H9 (cell line): Measurements from ENCODE around the gene TAOK2. TPM values are rescaled to one million over a fixed set of nuclear protein-coding genes. Genes with fewer than 3 reads are reported as not detected.

Source experiments
- DNase-seq: peaks from one replicate; pipeline ENCODE4 v3.0.0-alpha.2; 2017
- H2AFZ ChIP-seq: one replicate; pipeline ENCODE4 v1.6.1; 2013; ENCODE audit warnings: mild to moderate bottlenecking, low read length, control low read depth, moderate library complexity
- H2AK5ac ChIP-seq: 2 replicates; pipeline ENCODE4 v1.6.1; 2013; ENCODE audit warnings: low read length, control low read depth, mixed read lengths; ENCODE audit not compliant: insufficient read length
- H2BK120ac ChIP-seq: one replicate; pipeline ENCODE4 v1.6.1; 2013; ENCODE audit warnings: low read depth, mild to moderate bottlenecking, low read length, control low read depth, inconsistent platforms; ENCODE audit not compliant: poor library complexity, severe bottlenecking
- H2BK12ac ChIP-seq: 2 replicates; pipeline ENCODE4 v1.6.1; 2013; ENCODE audit warnings: low read length, control low read depth, mixed read lengths, low read depth; ENCODE audit not compliant: insufficient read length
- H2BK15ac ChIP-seq: 2 replicates; pipeline ENCODE4 v1.6.1; 2013; ENCODE audit warnings: low read depth, low read length, control low read depth
- H2BK20ac ChIP-seq: one replicate; pipeline ENCODE4 v1.6.1; 2013; ENCODE audit warnings: low read depth, mild to moderate bottlenecking, low read length, control low read depth, inconsistent platforms; ENCODE audit not compliant: poor library complexity, severe bottlenecking
- H2BK5ac ChIP-seq: 2 replicates; pipeline ENCODE4 v1.6.1; 2013; ENCODE audit warnings: low read length, control low read depth, mixed read lengths; ENCODE audit not compliant: insufficient read length
- H3K14ac ChIP-seq: 2 replicates; pipeline ENCODE4 v1.6.1; 2013; ENCODE audit warnings: low read length, control low read depth; ENCODE audit not compliant: insufficient read depth
- H3K18ac ChIP-seq: 2 replicates; pipeline ENCODE4 v1.6.1; 2013; ENCODE audit warnings: low read depth, mild to moderate bottlenecking, mixed read lengths, low read length, control low read depth; ENCODE audit not compliant: insufficient read length
- H3K23ac ChIP-seq: 2 replicates; pipeline ENCODE4 v1.6.1; 2013; ENCODE audit warnings: low read length, control low read depth, mixed read lengths, low read depth; ENCODE audit not compliant: insufficient read length
- H3K23me2 ChIP-seq: 2 replicates; pipeline ENCODE4 v1.6.1; 2013; ENCODE audit warnings: low read depth, mild to moderate bottlenecking, mixed read lengths, low read length, control low read depth; ENCODE audit not compliant: insufficient read length, poor library complexity, severe bottlenecking
- H3K27ac ChIP-seq: 2 replicates; pipeline ENCODE4 v1.5.1; 2013; ENCODE audit warnings: low read length, control low read depth, mixed read lengths, low read depth; ENCODE audit not compliant: insufficient read length
- H3K27me3 ChIP-seq: 2 replicates; pipeline ENCODE4 v1.6.1; 2013; ENCODE audit warnings: low read length, control low read depth, inconsistent platforms; ENCODE audit not compliant: insufficient read depth
- H3K4ac ChIP-seq: 2 replicates; pipeline ENCODE4 v1.6.1; 2013; ENCODE audit warnings: low read depth, mild to moderate bottlenecking, control low read depth, inconsistent platforms, low read length, moderate library complexity
- H3K4me1 ChIP-seq: 2 replicates; pipeline ENCODE4 v1.6.1; 2013; ENCODE audit warnings: low read length, control low read depth, inconsistent platforms; ENCODE audit not compliant: insufficient read depth
- H3K4me2 ChIP-seq: 2 replicates; pipeline ENCODE4 v1.6.1; 2013; ENCODE audit warnings: low read length, control low read depth, mixed read lengths; ENCODE audit not compliant: insufficient read length, insufficient read depth
- H3K56ac ChIP-seq: 2 replicates; pipeline ENCODE4 v1.6.1; 2013; ENCODE audit warnings: low read depth, mild to moderate bottlenecking, mixed read lengths, low read length, control low read depth; ENCODE audit not compliant: insufficient read length
- H3K79me1 ChIP-seq: 2 replicates; pipeline ENCODE4 v1.6.1; 2013; ENCODE audit warnings: low read depth, mild to moderate bottlenecking, moderate library complexity, low read length, control low read depth, inconsistent platforms; ENCODE audit not compliant: insufficient read depth, poor library complexity, severe bottlenecking
- H3K79me2 ChIP-seq: 2 replicates; pipeline ENCODE4 v1.6.1; 2013; ENCODE audit warnings: low read length, control low read depth, inconsistent platforms; ENCODE audit not compliant: insufficient read depth
- H3K9ac ChIP-seq: 2 replicates; pipeline ENCODE4 v1.6.1; 2013; ENCODE audit warnings: low read length, control low read depth, mixed read lengths; ENCODE audit not compliant: insufficient read length; ENCODE audit errors: extremely low read depth
- H3K9me3 ChIP-seq: one replicate; pipeline ENCODE4 v1.6.1; 2013; ENCODE audit warnings: low read depth, low read length, inconsistent platforms; ENCODE audit not compliant: control insufficient read depth
- H3T11ph ChIP-seq: one replicate; pipeline ENCODE4 v1.6.1; 2013; ENCODE audit warnings: mild to moderate bottlenecking, low read length, control low read depth, inconsistent platforms
- H4K20me1 ChIP-seq: one replicate; pipeline ENCODE4 v1.6.1; 2013; ENCODE audit not compliant: control insufficient read depth, insufficient read length, insufficient read depth
- H4K5ac ChIP-seq: 2 replicates; pipeline ENCODE4 v1.6.1; 2013; ENCODE audit warnings: low read depth, mild to moderate bottlenecking, mixed read lengths, low read length, control low read depth; ENCODE audit not compliant: insufficient read length
- H4K8ac ChIP-seq: replicated peaks from 2 replicates; pipeline ENCODE4 v1.6.1; 2013; ENCODE audit warnings: low read length, control low read depth, mixed read lengths, low read depth; ENCODE audit not compliant: insufficient read length
- H4K91ac ChIP-seq: 2 replicates; pipeline ENCODE4 v1.6.1; 2013; ENCODE audit warnings: low read depth, mild to moderate bottlenecking, moderate library complexity, mixed read lengths, low read length, control low read depth; ENCODE audit not compliant: insufficient read length
- H3K27ac Mint-ChIP-seq, 3 experiments: 2 replicates in 2 of 3; 3 replicates in 1 of 3; pipeline ENCODE4 v1.8.0; 2020 to 2021; ENCODE audit warnings: mixed read lengths in 3 of 3, mild to moderate bottlenecking in 1 of 3, moderate library complexity in 1 of 3
- H3K27me3 Mint-ChIP-seq: 2 replicates; pipeline ENCODE4 v1.8.0; 2021; ENCODE audit warnings: low read depth, mild to moderate bottlenecking, moderate library complexity, mixed read lengths
- H3K36me3 Mint-ChIP-seq, 3 experiments: 2 replicates in 2 of 3; 3 replicates in 1 of 3; pipeline ENCODE4 v1.8.0; 2020 to 2021; ENCODE audit warnings: low read depth in 3 of 3, mixed read lengths in 3 of 3; ENCODE audit not compliant: insufficient read depth in 1 of 3
- H3K4me1 Mint-ChIP-seq, 2 experiments: 2 replicates each; pipeline ENCODE4 v1.8.0; 2020; ENCODE audit warnings: mixed read lengths in 2 of 2
- H3K4me3 Mint-ChIP-seq, 2 experiments: 2 replicates in 1 of 2; 3 replicates in 1 of 2; pipeline ENCODE4 v1.8.0; 2020 to 2021; ENCODE audit warnings: mild to moderate bottlenecking in 2 of 2, mixed read lengths in 2 of 2, moderate library complexity in 1 of 2
- H3K9me3 Mint-ChIP-seq, 2 experiments: 2 replicates in 1 of 2; 3 replicates in 1 of 2; pipeline ENCODE4 v1.8.0; 2020; ENCODE audit warnings: mild to moderate bottlenecking in 2 of 2, mixed read lengths in 2 of 2, moderate library complexity in 1 of 2
- WGBS: extraction: QIAGEN DNeasy Blood & Tissue Kit; methylation state at CpG from one replicate; pipeline ENCODE4 v1.1.7; 2013; ENCODE audit warnings: missing lambda C conversion rate, low lambda C conversion rate, mixed read lengths; ENCODE audit not compliant: insufficient read length; ENCODE audit errors: extremely low coverage; 5-methylcytosine and 5-hydroxymethylcytosine counted together
- total RNA-seq: library from RNA; stranded (reverse); gene quantifications from 2 replicates; pipeline ENCODE4 v1.2.1, GENCODE V29; 2021
- TF ChIP-seq, protein P1 (sequence below): fragments of 200-600 bp; sonication (generic); conservative IDR thresholded peaks from 3 replicates; pipeline ENCODE4 v1.8.0; 2021; ENCODE audit warnings: antibody characterized with exemption, mild to moderate bottlenecking

TAOK2 gene
- total RNA-seq, 1 experiment from 2014 or later: 43.9 TPM

DNA sequence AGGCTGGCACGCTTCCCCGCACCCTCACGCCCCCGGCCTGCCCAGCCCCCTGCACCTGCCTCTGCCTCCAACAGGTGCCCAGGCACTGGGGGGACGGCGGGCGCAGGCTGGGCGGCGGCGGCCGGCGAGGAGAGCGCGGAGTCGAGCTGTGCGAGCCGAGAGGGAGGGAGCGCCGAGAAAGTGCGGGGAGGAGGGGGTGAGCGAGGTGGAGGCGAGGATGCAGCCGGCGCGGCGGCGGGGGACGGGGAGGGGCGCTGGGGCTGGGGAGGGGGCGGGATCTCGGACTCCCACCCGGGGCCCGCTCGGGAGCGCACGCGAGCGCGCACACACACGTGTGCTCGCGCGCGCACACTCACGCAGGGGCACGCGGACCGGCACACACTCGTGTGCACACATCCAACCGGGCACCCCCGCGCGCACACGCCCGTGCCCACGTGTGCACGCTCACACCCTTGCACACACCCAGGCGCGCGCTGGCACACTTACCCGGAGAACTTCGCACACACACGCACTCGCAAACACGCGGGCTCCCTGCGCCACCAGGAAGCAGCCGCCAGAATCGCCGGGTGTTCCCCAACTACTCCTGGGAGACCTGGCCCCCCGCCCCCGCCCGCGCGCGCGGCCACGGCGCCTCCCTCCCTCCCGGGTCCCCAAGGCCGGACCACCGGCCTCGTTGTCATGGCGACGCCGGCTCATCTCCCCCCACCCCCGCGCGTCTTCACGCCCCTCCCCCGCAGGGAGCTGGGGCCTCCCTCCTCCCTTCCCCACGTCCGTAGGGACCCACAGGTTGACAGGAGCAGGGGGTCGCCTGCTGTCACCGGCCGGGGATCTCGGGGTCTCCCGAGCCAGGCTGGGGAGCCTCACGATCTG is 37.4 kb downstream of the TAOK2 start, which contains the start of gene DOC2A:
TSS of gene DOC2A (minus strand) at position 184 of the 870 bp plus-strand sequence. CDS start 805 bp downstream, outside the sequence.
- Mint-ChIP-seq H3K27me3 (peaks cover 38% of the 10 kb centered on the region), H3K27ac (no peak within 1 kb of the TSS), H3K9me3 (no peaks in the 10 kb centered on the region), H3K4me3 (peak within 1 kb of the TSS; percentile 69 to 88), H3K36me3 (peaks cover 0 to 6% (median 5%) of the 10 kb centered on the region in 3 experiments; a peak in 6 of 7 replicates), H3K4me1 (peaks cover 9 to 22% of the 10 kb centered on the region in 2 experiments)
- no peaks in the 10 kb centered on the region for H3K79me1 ChIP-seq
- no peak within 1 kb of the TSS for H4K91ac ChIP-seq
- peaks cover 16% of the 10 kb centered on the region for H3K23me2 ChIP-seq
- H3K4me1 ChIP-seq: no peaks in the 10 kb centered on the region; the same call in 1 of the 2 replicates
- peak; percentile 59 for DNase-seq
- H3K9me3 ChIP-seq: no peaks in the 10 kb centered on the region
- H2AK5ac ChIP-seq: no peak within 1 kb of the TSS
- no peak within 1 kb of the TSS for H2BK15ac ChIP-seq
- H2BK12ac ChIP-seq: no peak within 1 kb of the TSS
- H4K5ac ChIP-seq: no peak within 1 kb of the TSS
- H3K4ac ChIP-seq: no peak within 1 kb of the TSS
- TF ChIP-seq, protein P1, sequence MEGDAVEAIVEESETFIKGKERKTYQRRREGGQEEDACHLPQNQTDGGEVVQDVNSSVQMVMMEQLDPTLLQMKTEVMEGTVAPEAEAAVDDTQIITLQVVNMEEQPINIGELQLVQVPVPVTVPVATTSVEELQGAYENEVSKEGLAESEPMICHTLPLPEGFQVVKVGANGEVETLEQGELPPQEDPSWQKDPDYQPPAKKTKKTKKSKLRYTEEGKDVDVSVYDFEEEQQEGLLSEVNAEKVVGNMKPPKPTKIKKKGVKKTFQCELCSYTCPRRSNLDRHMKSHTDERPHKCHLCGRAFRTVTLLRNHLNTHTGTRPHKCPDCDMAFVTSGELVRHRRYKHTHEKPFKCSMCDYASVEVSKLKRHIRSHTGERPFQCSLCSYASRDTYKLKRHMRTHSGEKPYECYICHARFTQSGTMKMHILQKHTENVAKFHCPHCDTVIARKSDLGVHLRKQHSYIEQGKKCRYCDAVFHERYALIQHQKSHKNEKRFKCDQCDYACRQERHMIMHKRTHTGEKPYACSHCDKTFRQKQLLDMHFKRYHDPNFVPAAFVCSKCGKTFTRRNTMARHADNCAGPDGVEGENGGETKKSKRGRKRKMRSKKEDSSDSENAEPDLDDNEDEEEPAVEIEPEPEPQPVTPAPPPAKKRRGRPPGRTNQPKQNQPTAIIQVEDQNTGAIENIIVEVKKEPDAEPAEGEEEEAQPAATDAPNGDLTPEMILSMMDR: no peak
- H3K56ac ChIP-seq: no peak within 1 kb of the TSS
- no peak within 1 kb of the TSS for H3T11ph ChIP-seq
- no peaks in the 10 kb centered on the region for H3K79me2 ChIP-seq
- no peak within 1 kb of the TSS for H2BK120ac ChIP-seq
- no peak within 1 kb of the TSS for H3K23ac ChIP-seq
- no peak within 1 kb of the TSS for H3K27ac ChIP-seq
- no peak within 1 kb of the TSS for H2BK5ac ChIP-seq
- peak within 1 kb of the TSS; percentile 91 for H3K4me2 ChIP-seq
- peak within 1 kb of the TSS; percentile 2 for H3K18ac ChIP-seq
- H2AFZ ChIP-seq: no peak within 1 kb of the TSS
- no peak within 1 kb of the TSS for H3K9ac ChIP-seq
- H4K8ac ChIP-seq: no peak within 1 kb of the TSS
- no peaks in the 10 kb centered on the region for H4K20me1 ChIP-seq
- H3K27me3 ChIP-seq: no peaks in the 10 kb centered on the region
- no peak within 1 kb of the TSS for H2BK20ac ChIP-seq
- WGBS: no CpG with 5 or more reads among the region's 99 CpGs
- no peak within 1 kb of the TSS for H3K14ac ChIP-seq
